Activated T-cell treated with anti-CD3 and anti-CD28 coated beads, Interleukin-2, amount 50 U/mL, for 4 hours (primary cell): ENCODE measurements around the gene ST6GAL1. TPM values are rescaled to one million over a fixed set of nuclear protein-coding genes. Genes with fewer than 3 reads are reported as not detected.
A peak's percentile ranks its signal among the peaks of the same experiment; 100 is the strongest.
"Not testable (repeated sequence)": the region's sequence is repeated elsewhere in the genome, so short reads cannot be mapped to it uniquely, and the experiment has no call there.

Experiments used
- ATAC-seq, 2 donors: fragments of 200-7000 bp; cut with Tn5 transposase; one replicate each; pipeline ENCODE4 v1.10.0; 2021
- DNase-seq: peaks from one replicate; pipeline ENCODE4 v3.0.0-alpha.2; 2020
- H3K27me3 Mint-ChIP-seq: one replicate; pipeline ENCODE4 v1.8.0; 2021; ENCODE audit warnings: low read depth, mixed read lengths
- H3K36me3 Mint-ChIP-seq: one replicate; pipeline ENCODE4 v1.8.0; 2022; ENCODE audit warnings: mixed read lengths; ENCODE audit not compliant: insufficient read depth
- H3K4me1 Mint-ChIP-seq: one replicate; pipeline ENCODE4 v1.8.0; 2021; ENCODE audit warnings: low read depth, mixed read lengths
- H3K4me3 Mint-ChIP-seq: one replicate; pipeline ENCODE4 v1.8.0; 2021; ENCODE audit warnings: mild to moderate bottlenecking, moderate library complexity, mixed read lengths
- H3K9me3 Mint-ChIP-seq: one replicate; pipeline ENCODE4 v1.8.0; 2021; ENCODE audit warnings: mixed read lengths
- total RNA-seq, 3 donors: library from RNA; stranded (reverse); gene quantifications; one replicate each; pipeline ENCODE4 v1.2.1, GENCODE V29; 2021

Gene ST6GAL1, protein sequence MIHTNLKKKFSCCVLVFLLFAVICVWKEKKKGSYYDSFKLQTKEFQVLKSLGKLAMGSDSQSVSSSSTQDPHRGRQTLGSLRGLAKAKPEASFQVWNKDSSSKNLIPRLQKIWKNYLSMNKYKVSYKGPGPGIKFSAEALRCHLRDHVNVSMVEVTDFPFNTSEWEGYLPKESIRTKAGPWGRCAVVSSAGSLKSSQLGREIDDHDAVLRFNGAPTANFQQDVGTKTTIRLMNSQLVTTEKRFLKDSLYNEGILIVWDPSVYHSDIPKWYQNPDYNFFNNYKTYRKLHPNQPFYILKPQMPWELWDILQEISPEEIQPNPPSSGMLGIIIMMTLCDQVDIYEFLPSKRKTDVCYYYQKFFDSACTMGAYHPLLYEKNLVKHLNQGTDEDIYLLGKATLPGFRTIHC
- total RNA-seq: 100 to 1,000 TPM; 105 to 116 (median 112) TPM

DNA sequence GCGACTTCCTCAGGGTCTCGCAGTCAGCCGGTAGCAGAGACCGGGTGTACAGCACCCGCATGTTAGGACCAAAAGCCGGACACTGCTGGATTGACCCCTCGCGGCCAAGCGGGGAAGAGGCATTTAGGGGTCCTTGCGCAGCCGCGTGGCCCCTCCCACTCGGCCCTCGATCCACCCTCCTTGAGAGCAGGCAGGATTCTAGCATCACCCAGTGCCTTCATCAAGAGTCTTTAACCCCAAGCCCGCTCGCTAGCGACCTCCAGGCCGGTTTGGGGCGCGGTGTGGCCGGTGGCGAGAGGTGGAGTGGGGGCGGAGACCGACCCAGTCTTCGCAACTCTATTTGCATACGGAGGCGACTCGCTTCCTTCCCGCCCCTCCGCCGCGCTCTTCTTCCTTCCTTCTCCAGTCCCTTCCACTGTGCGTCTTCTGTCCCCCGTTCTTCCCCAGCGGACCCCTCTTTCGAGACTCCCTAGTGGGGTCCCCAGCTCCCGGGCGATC is at the start of gene ST6GAL1:
TSS of gene ST6GAL1 (plus strand) at position 384 of the 498 bp plus-strand sequence. CDS start 112,178 bp downstream, outside the sequence.
- peak; percentile 61 for DNase-seq
- H3K4me1 Mint-ChIP-seq: peaks cover 33% of the 10 kb centered on the region
- peak within 1 kb of the TSS; percentile 97 for H3K4me3 Mint-ChIP-seq
- H3K36me3 Mint-ChIP-seq: peaks cover 17% of the 10 kb centered on the region
- peak; percentile 39 to 48 for ATAC-seq
- no peaks in the 10 kb centered on the region for H3K27me3 Mint-ChIP-seq
- no peaks in the 10 kb centered on the region for H3K9me3 Mint-ChIP-seq

DNA sequence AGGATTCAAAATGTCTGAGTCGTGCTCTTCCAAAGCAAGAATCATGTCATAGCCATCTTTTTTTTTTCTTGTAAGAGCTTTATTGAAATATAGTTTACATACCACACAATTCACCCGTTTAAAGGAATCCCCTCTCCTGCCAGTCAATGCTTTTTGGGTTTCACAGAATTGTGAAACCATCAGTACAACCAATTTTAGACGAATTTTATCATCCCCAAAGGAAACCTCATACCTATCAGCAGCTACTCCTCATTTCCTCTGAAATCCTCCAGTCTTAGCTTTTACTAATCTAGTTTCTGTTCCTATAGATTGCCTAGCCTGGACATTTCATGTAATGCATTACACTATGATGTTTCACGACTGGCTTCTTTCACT is 48.2 kb upstream of the ST6GAL1 start:
- Mint-ChIP-seq H3K9me3 (peaks cover 5% of the 10 kb centered on the region), H3K27me3 (no peaks in the 10 kb centered on the region), H3K36me3 (no peaks in the 10 kb centered on the region), H3K4me3 (peak overlapping the region; percentile 65), H3K4me1 (peaks cover 55% of the 10 kb centered on the region)
- DNase-seq (no peak), ATAC-seq (peak; percentile 44 to 48)

DNA sequence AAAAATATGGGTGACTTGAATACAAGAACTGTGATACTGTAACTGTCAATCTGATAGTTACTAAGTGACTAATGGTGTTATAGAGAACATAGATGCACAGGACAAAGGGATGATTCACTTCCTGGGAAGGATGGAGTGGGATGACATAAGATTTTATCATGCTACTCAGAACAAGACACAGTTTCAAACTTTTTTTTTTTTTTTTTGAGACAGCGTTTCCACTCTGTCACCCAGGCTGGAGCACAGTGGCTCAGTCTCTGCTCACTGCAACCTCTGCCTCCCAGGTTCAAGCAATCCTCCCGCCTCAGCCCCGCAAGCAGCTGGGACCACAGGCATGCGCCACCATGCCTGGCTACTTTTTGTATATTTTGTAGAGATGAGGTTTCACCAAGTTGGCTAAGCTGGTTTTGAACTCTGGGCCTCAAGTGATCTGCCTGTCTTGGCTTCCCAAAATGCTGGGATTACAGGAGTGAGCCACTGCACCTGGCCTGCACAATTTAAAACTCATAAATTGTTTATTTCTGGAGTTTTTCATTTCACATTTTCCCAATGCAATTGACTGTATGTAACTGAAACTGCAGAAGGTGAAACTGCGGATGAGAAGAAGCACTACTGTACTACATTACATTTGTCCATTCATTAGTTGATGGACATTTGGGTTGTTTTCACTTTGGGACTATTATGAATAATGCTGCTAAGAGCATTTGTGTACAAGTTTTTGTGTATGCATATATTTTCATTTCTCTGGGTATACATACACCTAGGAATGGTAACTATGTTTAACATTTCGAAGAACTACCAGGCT is 47.2 kb upstream of the ST6GAL1 start:
- peaks cover 55% of the 10 kb centered on the region for H3K4me1 Mint-ChIP-seq
- peak overlapping the region; percentile 27 for H3K4me3 Mint-ChIP-seq
- peak; percentile 82 for ATAC-seq
- H3K27me3 Mint-ChIP-seq: no peaks in the 10 kb centered on the region
- DNase-seq: peak; percentile 21
- no peaks in the 10 kb centered on the region for H3K36me3 Mint-ChIP-seq
- peaks cover 5% of the 10 kb centered on the region for H3K9me3 Mint-ChIP-seq

DNA sequence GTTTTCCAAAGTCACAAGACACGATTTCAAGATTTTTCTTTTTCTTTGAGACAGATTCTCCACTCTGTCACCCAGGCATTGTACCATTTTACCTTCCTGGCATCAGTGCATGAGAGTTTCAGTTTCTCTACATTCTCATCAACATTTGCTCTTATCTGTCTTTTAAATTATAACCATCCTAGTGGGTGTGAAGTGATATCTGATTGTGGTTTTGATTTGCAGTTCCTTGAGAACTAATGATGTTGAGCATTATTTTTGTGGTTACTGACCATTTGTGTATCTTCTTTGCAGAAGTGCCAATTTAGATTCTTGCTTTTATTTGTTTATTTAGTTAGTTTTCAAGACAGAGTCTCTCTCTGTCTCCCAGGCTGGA is 46.7 kb upstream of the ST6GAL1 start:
- Mint-ChIP-seq H3K9me3 (peaks cover 5% of the 10 kb centered on the region), H3K4me3 (peak overlapping the region; percentile 27), H3K27me3 (no peaks in the 10 kb centered on the region), H3K4me1 (peaks cover 55% of the 10 kb centered on the region), H3K36me3 (no peaks in the 10 kb centered on the region)
- DNase-seq (no peak), ATAC-seq (peak; percentile 30 to 46)

DNA sequence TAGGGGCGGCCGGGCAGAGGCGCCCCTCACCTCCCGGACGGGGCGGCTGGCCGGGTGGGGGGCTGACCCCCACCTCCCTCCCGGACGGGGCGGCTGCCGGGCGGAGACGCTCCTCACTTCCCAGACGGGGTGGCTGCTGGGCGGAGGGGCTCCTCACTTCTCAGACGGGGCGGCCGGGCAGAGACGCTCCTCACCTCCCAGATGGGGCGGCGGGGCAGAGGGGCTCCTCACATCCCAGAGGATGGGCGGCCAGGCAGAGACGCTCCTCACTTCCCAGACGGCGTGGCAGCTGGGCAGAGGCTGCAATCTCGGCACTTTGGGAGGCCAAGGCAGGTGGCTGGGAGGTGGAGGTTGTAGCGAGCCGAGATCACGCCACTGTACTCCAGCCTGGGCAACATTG is 45.5 kb upstream of the ST6GAL1 start:
- peaks cover 46% of the 10 kb centered on the region for H3K4me1 Mint-ChIP-seq
- not testable (repeated sequence) for ATAC-seq, H3K27me3 Mint-ChIP-seq, DNase-seq, H3K4me3 Mint-ChIP-seq, H3K36me3 Mint-ChIP-seq, H3K9me3 Mint-ChIP-seq

DNA sequence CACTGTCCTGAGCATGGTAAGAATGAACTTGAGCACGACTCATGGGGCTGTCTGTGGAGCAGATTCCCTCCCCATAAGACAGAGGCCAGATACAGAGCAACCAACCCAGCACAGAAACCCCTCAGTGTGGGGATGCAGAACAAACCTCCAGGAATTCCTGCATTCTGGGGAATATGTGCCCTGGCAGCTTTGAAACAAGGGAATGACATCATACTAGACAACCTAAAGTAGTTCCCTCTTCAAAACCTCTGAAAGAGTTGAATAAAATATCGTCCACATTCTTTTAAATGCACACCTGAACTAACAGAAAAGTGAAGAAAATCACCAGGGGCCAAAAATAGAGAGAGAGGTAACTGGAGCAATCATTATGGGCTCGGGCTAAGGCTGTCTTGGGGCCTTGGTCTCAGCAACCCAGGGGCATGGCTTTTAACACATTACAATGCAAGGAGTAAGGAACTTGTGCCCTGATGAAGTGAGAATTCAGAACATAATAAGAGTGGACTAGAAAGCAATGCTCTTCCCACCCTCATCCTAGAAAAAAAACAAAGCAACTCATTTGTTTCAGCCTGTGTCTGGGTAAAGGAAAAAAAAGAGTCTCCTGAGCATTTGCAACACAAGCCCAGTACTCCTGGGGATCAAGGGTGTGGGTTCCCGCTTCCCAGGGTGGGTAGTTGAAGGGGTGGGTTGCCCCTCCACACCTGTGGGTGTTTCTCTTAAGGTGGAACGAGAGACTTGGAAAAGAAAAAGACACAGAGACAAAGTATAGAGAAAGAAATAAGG is 43.9 kb upstream of the ST6GAL1 start:
- Mint-ChIP-seq H3K9me3 (peaks cover 5% of the 10 kb centered on the region), H3K4me3 (no peak overlapping the region), H3K4me1 (peaks cover 32% of the 10 kb centered on the region), H3K27me3 (no peaks in the 10 kb centered on the region), H3K36me3 (no peaks in the 10 kb centered on the region)
- ATAC-seq (no peak), DNase-seq (no peak)

DNA sequence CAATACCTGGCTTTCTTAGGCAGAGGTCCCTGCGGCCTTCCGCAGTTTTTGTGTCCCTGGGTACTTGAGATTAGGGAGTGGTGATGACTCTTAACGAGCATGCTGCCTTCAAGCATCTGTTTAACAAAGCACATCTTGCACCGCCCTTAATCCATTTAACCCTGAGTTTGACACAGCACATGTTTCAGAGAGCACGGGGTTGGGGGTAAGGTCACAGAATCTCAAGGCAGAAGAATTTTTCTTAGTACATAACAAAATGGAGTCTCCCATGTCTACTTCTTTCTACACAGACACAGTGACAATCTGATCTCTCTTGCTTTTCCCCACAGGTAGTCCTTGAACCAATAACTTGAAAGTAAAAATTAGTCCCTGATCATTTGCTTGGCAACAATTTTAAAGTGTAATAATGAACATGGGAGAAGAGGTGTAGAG is 42.8 kb upstream of the ST6GAL1 start:
- ATAC-seq, H3K36me3 Mint-ChIP-seq, H3K4me3 Mint-ChIP-seq, H3K27me3 Mint-ChIP-seq, H3K9me3 Mint-ChIP-seq, DNase-seq: not testable (repeated sequence)
- H3K4me1 Mint-ChIP-seq: peaks cover 21% of the 10 kb centered on the region

DNA sequence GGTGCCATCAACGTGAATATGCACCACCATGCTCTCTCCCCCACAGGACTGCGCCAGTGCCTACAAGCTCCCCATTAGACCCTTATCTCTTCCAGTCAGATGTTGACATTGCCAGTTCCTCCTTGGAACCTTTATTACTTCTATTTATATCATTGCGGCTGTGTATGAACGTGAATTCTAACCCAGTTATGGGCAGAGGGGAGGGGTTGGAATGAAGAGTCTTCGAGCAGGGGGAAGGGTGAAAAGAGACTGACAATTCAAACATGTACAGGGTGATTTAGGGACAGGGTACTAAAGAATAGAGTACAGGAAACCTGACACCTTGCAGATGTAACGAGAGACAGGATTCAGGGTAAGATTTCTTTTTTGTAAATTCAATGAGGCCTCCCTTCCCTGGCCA is 41.8 kb upstream of the ST6GAL1 start:
- Mint-ChIP-seq H3K27me3 (no peaks in the 10 kb centered on the region), H3K4me3 (no peak overlapping the region), H3K36me3 (no peaks in the 10 kb centered on the region), H3K4me1 (peaks cover 11% of the 10 kb centered on the region), H3K9me3 (no peaks in the 10 kb centered on the region)
- DNase-seq: no peak
- ATAC-seq: no peak

DNA sequence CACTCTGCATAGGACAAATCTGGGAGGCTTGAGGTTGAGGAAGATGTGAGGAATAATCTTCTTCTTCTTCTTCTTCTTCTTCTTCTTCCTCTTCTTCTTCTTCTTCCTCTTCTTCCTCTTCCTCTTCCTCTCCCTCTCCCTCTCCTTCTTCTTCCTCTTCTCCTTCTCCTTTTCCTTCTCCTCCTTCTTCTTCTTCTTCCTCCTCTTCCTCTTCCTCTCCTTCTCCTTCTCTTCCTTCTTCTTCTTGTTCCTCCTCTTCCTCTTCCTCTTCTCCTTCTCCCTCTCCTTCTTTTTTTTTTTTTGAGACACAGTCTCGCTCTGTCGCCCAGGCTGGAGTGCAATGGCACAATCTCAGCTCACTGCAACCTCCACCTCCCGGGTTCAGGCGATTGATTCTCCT is 40.6 kb upstream of the ST6GAL1 start:
- not testable (repeated sequence) for H3K36me3 Mint-ChIP-seq, H3K4me1 Mint-ChIP-seq, H3K27me3 Mint-ChIP-seq, H3K4me3 Mint-ChIP-seq, ATAC-seq, H3K9me3 Mint-ChIP-seq, DNase-seq

DNA sequence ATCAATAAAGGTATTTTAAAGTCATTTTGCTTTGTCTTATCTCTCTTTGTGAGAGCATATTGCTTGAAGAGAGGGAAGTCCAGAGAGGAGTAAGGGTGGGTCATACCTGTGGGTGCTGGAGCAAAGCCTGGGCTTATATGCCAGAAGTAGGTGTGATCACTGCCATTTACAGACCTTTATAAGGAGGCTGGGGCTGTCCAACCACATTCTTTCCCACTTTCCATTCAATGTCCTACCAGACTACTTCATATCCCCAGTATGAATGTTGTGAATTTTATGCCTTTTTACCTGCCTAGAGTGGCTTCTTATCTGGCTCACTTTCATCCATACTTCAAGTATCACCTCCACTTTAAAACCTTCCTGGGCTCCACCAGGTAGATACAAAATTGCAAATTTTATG is 39.4 kb upstream of the ST6GAL1 start:
- DNase-seq: no peak
- no peak overlapping the region for H3K4me3 Mint-ChIP-seq
- ATAC-seq: no peak
- H3K4me1 Mint-ChIP-seq: peaks cover 1% of the 10 kb centered on the region
- H3K9me3 Mint-ChIP-seq: no peaks in the 10 kb centered on the region
- H3K27me3 Mint-ChIP-seq: no peaks in the 10 kb centered on the region
- no peaks in the 10 kb centered on the region for H3K36me3 Mint-ChIP-seq

DNA sequence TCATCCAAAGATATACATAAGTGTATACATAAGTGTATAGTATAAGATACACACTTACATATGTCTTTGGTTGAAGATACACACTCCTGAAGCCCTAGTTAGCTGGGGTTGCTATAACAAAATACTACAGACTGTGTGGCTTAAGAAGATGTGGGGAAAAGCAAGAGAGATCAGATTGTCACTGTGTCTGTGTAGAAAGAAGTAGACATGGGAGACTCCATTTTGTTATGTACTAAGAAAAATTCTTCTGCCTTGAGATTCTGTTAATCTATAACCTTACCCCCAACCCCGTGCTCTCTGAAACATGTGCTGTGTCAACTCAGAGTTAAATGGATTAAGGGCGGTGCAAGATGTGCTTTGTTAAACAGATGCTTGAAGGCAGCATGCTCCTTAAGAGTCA is 37.3 kb upstream of the ST6GAL1 start:
- not testable (repeated sequence) for DNase-seq, ATAC-seq, H3K4me1 Mint-ChIP-seq, H3K27me3 Mint-ChIP-seq, H3K9me3 Mint-ChIP-seq, H3K36me3 Mint-ChIP-seq, H3K4me3 Mint-ChIP-seq

DNA sequence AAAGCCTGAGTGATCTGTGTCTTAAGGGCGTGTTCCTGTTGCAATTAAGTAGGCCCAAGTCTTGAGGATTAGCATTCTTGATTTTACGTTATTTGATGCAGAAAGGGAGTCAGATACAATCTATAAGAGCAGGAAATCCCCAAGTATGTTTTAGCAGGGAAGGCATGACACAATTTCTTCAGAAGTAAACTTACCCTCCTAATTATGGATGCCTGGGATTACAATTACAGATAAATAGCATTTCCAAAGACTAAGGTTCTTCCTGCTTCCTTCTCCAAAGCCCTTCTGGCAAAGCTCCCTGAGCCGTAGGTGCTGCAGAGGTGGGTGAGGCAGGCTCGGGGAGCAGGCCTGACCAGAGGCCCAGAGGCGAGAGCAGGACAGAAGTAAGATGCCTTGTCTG is 34.9 kb upstream of the ST6GAL1 start:
- DNase-seq (no peak), ATAC-seq (no peak)
- Mint-ChIP-seq H3K4me1 (peaks cover 10% of the 10 kb centered on the region), H3K9me3 (no peaks in the 10 kb centered on the region), H3K4me3 (no peak overlapping the region), H3K27me3 (no peaks in the 10 kb centered on the region), H3K36me3 (no peaks in the 10 kb centered on the region)

DNA sequence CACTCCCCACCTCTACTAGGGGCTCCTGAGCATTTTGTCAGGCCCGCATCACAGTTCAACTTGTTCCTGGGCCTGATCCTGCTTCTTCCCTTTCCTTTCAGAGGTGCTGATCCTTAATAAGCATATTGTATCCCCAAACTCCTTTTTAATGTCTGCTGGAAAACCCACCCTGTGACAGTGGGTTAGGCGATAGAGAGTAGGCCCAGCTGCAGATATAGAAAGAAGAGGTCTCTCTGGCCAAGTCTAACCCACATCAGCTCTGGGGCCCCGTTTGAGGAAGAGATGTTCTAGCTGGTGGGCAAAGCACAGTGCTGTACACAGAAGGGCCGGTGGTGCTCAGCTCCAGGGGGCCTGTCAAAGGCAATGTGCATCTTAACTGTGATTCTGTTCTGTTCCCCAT is 34.3 kb upstream of the ST6GAL1 start:
- H3K36me3 Mint-ChIP-seq: no peaks in the 10 kb centered on the region
- ATAC-seq: no peak
- H3K4me1 Mint-ChIP-seq: peaks cover 16% of the 10 kb centered on the region
- no peak for DNase-seq
- H3K27me3 Mint-ChIP-seq: no peaks in the 10 kb centered on the region
- no peaks in the 10 kb centered on the region for H3K9me3 Mint-ChIP-seq
- no peak overlapping the region for H3K4me3 Mint-ChIP-seq

DNA sequence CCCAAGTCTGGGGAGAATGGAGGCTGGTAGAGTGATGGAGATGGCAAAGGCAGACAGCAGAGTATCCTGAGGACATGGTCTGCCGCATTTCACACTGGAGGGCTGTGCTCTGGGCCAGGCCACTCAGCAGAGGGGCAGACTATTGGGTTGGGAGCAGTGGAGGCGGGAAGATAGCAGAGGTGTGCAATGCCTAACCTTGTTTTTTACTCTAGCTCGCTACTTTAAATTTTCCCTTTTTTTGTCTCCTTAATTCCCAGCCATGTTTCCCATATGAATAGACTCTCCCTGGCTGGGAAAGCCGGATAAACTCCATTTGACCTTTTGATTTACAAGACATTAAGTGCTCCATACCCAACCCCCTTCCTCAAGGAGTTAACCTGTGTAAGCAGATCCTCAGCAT is 33.5 kb upstream of the ST6GAL1 start:
- no peak overlapping the region for H3K4me3 Mint-ChIP-seq
- H3K27me3 Mint-ChIP-seq: no peaks in the 10 kb centered on the region
- no peak for ATAC-seq
- no peaks in the 10 kb centered on the region for H3K9me3 Mint-ChIP-seq
- H3K4me1 Mint-ChIP-seq: peaks cover 21% of the 10 kb centered on the region
- DNase-seq: no peak
- H3K36me3 Mint-ChIP-seq: no peaks in the 10 kb centered on the region
